EH (cell line): ENCODE results near the gene TGFBR3.

Experiments
- DNase-seq: peaks from one replicate; pipeline ENCODE4 v3.0.0-alpha.2; 2015; ENCODE audit warnings: low read depth

The TGFBR3 gene

GRCh38 chr1:91826248-91826647, 59.7 kb downstream of the TGFBR3 start:
- DNase-seq = no peak

- DNase-seq = no peak
These were observed 64.7 kb downstream of the TGFBR3 start for GRCh38 chr1:91821126-91821868.

DNA sequence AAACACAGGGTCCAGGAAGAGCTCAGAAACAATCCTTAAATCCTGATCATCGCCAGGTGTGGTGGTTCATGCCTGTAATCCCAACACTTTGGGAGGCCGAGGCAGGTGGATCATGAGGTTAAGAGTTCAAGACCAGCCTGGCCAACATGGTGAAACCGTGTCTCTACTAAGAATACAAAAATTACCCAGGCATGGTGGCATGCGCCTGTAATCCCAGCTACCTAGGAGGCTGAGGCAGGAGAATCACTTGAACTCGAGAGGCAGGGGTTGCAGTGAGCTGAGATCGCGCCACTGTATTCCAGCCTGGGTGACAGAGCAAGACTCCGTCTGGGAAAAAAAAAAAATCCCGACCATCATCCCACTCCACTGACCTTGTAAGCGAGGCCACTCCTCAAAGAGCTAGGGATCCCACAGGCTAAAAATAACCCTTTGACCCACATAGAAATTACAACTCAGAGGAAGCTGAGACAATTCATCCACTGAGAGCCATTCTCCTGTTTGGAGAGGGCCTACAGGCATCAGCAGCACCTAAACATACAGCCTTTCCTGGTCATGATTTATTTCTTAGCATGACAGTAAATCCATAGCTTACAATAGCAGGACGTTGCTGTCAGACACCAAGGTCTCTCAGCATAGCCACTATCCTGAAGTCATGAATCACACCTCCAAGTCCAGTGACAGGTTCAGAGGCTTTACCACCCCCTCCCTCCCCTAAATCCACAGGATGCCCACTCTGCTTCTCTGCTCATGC, 66.7 kb downstream of the TGFBR3 start:
- no peak for DNase-seq

DNA sequence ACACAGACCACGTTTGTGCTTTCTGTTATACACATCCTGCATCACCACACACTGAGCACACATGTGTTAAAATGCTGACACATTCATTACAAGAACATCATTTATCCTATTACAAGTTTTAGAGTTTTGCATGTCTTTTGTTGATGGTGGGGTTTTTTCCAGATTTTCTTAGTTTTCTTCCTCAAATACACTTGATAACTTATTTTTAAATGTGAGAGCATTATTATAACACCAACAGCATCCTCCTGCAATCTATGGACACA, 67.3 kb downstream of the TGFBR3 start:
- no peak for DNase-seq

DNA sequence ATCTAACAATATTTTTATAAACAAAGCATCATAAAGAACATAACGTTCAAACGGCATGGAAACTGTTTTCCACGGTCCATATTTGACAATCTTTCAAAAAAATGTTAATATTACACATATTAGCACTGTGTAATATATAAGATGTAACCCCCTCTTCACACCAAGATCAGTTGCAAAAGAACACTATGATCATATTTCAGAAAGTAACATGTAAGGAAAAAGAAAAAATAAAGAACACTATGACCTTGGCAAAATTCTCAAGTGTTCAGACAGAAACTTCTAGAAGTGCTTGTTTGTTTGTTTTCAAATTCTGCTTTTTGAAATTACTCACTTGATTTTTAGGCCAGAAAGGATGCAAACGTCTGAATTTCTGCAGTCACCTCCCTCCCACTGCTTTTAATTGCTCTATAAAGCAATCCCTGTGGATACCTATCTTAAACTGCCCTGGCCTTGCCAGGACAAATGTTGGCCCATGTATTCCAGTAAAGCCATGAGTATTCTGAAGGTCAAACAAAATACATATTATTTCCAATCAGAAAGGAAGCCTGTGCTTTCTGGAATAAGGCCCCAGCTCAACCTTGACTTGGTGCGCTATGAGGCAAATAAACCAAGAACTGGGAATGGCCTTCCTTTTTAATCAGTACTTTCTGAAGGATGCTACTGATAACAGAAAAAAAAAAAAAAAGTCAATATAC, 68.6 kb downstream of the TGFBR3 start:
- no peak for DNase-seq

DNA sequence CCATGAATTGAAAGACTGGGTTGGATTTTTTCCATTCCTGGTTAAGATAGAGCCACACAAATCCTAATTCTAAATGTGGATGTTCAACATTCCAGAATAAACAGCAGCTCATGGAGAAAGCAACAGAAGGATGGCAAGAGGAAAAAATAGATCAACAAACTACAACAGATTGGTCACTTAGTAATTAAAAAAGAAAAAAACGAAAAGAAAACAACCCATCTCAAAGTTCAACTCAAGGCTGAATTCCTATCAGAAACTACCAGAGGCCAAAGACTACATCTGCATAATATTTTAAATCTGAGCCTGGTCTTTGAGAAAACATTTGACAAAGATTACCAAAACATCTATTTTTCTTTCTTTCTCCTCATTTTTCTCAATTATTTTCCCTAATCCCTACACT, 69.9 kb downstream of the TGFBR3 start:
- DNase-seq = no peak

- DNase-seq = no peak
These were observed 71.5 kb downstream of the TGFBR3 start for GRCh38 chr1:91814448-91814847.

- no peak for DNase-seq
These were observed 72.1 kb downstream of the TGFBR3 start for GRCh38 chr1:91813813-91814212.

DNA sequence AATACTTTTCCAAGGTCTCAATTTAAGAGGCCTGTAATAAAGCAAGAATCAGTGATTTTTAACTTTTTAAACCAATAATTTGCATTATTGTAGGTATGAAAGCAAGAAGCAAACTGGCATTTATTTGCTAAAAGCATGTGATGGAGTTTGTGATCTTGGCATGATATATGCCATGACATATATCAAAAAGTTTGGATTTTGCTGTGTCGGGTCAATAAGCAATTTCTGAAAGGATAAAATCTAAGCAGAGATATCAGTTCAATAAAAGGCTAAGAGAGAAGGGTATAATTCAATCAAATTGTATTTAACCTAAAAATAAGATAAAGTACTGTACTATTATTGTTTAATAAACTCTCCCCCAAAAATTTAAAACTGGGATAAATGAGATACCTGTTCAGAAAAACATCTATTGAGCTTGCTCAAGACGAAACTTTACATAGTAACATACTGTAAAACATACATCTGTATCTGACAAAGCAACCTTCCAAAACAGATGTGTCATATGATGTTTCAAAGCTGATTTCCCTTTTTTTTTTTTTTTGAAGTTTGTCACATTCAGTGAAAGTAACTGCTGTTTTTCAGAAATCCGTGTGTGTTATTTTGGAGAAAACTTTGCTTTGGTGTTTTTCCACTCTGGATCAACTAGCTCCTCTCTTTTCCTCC, 74.5 kb downstream of the TGFBR3 start:
- no peak for DNase-seq

DNA sequence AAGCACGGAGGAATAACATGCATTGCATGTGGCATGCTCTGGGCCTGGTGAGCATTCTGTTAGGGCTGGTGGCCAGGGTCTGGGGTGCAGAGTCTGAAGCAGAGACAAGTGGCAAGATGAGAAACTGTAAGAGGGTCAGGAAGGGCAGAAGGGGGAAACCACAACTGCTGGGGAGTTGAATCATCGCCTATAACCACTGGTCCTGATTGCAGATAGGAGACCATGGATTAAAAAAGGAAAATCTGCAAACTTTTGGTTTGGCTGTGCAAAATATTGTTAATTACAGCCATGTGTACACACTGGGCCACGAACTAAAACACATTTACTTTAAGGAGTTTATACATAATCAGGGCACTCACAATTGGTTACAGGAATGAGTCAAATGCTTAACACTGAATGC, 76.6 kb downstream of the TGFBR3 start:
- peak; percentile 76 for DNase-seq

DNA sequence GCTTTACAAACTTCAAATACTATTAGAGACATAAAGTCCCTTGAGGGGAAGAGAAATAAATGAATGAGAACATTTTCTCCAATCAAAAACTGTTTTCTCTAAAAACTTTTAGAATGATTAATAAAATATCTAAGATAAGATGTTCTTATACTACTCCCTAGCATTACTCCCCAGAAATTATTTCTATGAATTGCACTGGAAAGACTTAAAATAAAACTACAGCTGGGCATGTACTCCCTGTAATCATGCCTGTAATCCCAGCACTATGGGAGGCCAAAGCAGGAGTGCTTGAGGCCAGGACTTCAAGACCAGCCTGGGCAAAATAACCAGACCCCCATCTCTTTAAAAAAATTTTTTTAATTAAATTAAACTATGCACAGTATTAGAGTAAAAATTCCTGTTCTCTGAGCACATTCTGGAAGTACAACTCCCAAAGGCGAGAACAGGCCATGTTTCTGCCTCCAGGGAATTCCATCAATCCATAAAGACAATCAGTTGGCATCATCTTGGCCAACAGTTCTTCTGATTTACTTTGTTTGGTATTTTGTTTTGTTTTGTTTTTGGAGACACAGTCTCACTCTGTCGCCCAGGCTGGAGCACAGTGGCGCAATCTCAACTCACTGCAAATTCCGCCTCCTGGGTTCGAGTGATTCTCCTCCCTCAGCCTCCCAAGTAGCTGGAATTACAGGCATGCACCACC, 77.9 kb downstream of the TGFBR3 start:
- DNase-seq = no peak

- DNase-seq = peak; percentile 65
These were observed 78.9 kb downstream of the TGFBR3 start for GRCh38 chr1:91806769-91807700.

DNA sequence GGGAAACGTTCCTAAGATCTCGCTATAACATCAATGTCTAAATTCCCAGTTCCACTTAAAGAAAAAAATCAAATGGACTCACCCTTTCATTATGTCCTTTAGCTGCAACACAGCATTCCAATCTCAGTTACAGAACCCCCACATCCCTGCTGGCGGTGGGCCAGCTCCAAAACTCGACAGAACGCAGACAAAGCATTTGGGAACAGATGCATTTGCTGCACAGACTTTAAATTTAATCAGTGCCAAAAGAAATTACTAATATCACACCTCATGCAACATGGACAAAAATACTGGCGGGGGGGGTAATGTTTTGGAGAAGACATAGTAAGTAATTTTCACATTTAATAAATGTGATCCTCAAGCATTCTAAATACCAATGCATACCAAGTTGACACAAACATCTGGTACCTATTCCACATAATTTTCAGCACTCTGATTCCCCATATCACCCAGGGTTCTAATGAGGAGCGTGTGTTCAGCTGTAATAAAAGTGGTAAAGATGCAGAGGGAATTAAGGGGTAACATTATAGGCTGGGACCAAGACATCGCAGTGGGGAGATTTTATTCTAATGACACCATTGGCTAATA, 79.7 kb downstream of the TGFBR3 start:
- no peak for DNase-seq

- DNase-seq = no peak
These were observed 80.6 kb downstream of the TGFBR3 start for GRCh38 chr1:91805311-91805801.

DNA sequence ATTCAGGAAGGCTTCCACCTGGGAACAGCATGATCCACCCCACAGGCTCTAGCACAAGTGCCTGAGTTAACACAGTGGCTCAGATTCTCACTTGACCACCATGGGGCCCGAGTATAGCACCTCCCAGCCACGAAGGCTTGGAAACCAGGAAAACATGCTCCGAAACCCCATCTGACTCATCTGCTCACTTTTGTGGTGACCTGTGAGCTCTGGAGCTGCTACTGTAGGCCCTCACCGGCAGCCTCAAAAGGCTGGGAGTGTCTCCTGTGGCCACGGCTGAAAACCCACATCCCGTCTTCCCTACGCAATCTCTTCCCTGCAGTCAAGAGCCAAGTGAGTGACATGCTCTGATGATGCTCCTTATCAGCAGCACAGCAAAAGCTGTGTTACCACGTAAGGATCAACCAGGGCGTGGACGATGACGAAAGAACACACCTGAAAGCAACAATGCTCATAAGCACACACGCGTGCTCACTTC, 81.4 kb downstream of the TGFBR3 start:
- no peak for DNase-seq

- no peak for DNase-seq
These were observed 82.0 kb downstream of the TGFBR3 start for GRCh38 chr1:91803847-91804545.

DNA sequence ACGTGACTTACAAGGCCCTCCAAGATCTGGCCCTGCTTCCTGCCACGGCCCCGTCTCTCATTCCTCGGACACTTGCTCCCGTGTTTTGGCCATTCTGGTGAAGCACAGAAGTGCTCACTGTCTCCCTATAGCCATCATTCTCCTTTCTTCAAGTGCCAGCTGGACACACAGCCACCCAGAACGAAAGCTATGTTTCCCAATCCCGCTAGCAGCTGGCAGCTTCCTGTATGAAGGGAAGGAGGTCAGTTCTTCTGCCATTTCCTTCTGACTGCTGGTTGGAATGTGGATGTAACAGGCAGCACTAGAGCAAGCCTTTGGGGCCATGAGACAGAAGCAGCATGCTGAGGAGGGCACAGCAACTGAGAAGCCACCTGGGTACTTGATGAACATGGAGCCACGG, 82.8 kb downstream of the TGFBR3 start:
- no peak for DNase-seq

DNA sequence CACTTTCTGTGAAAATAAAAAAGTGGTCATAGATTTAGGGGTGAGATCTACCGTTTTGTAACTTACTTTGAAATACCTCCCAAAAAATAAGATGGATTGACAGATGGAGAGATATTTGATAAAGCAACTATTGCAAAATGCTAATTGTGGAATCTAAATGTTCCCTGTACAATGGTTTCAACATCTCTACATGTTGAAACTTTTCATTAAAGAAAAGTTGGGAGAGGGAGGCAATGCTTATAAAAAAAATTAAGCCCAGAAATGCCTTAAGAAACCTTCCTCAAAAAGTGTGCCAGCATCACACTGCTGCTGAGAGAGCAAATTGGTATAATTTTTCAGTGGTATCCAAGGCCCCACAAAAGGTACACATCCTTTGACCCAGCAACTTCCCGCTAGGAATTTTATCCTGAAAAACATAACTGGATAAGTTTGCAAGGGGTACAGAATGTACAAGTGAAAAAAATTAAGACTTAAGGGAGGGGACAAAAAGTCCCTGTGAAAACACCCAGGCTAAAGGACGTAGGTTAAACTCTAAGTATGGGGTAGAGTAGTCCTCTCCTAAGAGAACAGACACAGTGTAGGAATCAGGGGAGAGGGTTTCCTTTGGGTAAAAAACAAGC, 84.3 kb downstream of the TGFBR3 start:
- no peak for DNase-seq

- no peak for DNase-seq
These were observed 86.1 kb downstream of the TGFBR3 start for GRCh38 chr1:91799863-91800262.
